ENCODE results near the gene TRPM7.

DNA sequence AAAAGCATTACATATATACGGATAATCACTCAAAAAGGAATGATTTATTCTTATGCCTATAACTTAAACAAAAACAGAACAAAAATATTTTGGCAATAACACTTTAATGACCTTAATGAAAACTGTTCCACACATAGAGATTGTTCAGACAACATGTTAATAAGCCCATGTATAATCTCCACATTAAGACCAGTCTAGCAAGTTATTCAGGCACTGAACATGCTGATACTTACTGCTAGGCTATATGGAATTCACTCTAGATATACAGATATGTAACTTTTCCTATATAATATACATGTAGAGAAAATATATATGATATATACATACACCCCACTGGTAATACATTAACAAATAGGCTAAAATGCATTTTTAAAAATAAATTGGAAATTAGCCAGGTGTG is 96.3 kb downstream of the TRPM7 start:
- TF ChIP-seq, protein P1, sequence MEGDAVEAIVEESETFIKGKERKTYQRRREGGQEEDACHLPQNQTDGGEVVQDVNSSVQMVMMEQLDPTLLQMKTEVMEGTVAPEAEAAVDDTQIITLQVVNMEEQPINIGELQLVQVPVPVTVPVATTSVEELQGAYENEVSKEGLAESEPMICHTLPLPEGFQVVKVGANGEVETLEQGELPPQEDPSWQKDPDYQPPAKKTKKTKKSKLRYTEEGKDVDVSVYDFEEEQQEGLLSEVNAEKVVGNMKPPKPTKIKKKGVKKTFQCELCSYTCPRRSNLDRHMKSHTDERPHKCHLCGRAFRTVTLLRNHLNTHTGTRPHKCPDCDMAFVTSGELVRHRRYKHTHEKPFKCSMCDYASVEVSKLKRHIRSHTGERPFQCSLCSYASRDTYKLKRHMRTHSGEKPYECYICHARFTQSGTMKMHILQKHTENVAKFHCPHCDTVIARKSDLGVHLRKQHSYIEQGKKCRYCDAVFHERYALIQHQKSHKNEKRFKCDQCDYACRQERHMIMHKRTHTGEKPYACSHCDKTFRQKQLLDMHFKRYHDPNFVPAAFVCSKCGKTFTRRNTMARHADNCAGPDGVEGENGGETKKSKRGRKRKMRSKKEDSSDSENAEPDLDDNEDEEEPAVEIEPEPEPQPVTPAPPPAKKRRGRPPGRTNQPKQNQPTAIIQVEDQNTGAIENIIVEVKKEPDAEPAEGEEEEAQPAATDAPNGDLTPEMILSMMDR (IDR thresholded peaks at IDR 0.05) = no peak
- TF ChIP-seq POLR2A (IDR thresholded peaks at IDR 0.05) = no peak
- TF ChIP-seq POLR2AphosphoS5 (IDR thresholded peaks at IDR 0.05; ENCODE audit: insufficient read depth in 1 of 2, low read depth in 1 of 2) = no peak
